Measurements from ENCODE around the gene SPTLC3. TPM values are rescaled to one million over a fixed set of nuclear protein-coding genes. Genes with fewer than 3 reads are reported as not detected.

Gene SPTLC3
- total RNA-seq, 2 donors from 2014 or later = 5.3 to 18.4 TPM

DNA sequence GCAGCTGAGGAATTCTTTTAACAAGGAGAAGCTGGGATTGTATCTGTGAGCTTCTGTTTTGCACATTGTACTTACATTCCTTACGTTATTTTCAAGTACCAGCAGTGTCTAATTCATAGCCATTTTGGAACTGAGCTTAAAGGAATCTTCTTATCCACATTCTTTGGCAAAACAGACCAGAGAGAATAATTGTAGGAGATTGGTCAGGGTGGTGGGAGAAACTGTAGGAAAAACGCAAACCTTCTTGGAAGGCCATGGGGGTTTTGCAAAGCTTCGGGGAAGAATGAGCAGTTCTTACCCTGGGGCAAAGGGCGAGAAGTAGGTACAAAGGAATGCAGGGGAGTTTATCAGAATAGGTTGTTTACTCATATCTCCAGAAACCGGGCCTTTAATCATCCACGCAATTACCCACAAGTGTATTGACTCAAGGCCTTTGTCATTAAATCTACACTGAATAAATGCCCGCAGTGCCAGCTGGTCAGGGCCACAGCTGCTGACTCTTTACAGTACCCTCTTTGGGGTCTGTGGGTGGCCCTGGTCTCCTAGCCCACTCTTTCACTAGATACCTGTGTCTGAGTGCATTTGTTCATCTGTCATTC is 39.6 kb upstream of the SPTLC3 start:
- WGBS, 2 donors = 63 to 72% methylated on average over 7 of the region's 7 CpGs
- H3K36me3 ChIP-seq (replicated peaks in 1 of 2; ENCODE audit: insufficient read depth in 1 of 2, low read depth in 2 of 2) = no peaks in the 10 kb centered on the region
- no peak for TF ChIP-seq POLR2A (IDR thresholded peaks at IDR 0.05)
- TF ChIP-seq, protein P1, sequence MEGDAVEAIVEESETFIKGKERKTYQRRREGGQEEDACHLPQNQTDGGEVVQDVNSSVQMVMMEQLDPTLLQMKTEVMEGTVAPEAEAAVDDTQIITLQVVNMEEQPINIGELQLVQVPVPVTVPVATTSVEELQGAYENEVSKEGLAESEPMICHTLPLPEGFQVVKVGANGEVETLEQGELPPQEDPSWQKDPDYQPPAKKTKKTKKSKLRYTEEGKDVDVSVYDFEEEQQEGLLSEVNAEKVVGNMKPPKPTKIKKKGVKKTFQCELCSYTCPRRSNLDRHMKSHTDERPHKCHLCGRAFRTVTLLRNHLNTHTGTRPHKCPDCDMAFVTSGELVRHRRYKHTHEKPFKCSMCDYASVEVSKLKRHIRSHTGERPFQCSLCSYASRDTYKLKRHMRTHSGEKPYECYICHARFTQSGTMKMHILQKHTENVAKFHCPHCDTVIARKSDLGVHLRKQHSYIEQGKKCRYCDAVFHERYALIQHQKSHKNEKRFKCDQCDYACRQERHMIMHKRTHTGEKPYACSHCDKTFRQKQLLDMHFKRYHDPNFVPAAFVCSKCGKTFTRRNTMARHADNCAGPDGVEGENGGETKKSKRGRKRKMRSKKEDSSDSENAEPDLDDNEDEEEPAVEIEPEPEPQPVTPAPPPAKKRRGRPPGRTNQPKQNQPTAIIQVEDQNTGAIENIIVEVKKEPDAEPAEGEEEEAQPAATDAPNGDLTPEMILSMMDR (IDR thresholded peaks at IDR 0.05) = no peak
- DNase-seq = no peak
- H3K27ac ChIP-seq = no peak overlapping the region
- H3K27me3 ChIP-seq = no peaks in the 10 kb centered on the region
- no peak overlapping the region for H3K4me3 ChIP-seq
- no peaks in the 10 kb centered on the region for H3K4me1 ChIP-seq
- ATAC-seq = no peak
- no peaks in the 10 kb centered on the region for H3K9me3 ChIP-seq
- intact Hi-C loops (cut with DNase I) = no loop called here

DNA sequence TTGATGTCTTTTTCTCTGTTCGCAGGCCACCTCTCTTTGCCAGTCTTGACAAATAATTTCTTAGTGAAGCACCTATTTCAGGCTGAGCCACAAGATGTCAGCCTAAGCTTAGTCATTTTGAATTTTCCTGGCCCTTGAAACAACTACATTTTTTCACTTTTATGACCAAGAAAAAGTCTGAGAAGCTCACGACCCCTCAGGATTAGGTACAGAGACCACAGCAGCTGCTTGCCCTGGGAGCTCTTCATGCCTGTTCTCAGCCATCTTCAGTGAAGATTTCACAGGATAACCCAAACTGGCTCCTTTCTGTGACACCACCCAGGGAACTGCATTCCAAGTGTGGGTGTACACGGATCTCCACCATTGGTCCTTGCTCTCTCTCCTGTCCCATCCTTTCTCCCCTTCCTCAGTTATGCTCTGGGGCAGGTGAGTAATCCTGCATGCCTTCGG is 38.4 kb upstream of the SPTLC3 start:
- intact Hi-C loops (cut with DNase I) = loop anchor here (5.0 kb wide), 1 partner anchor 137 kb away; no protein-coding TSS in a partner anchor
- 27 to 36% methylated on average over 4 of the region's 4 CpGs for WGBS, 2 donors
- Histone ChIP-seq H3K36me3 (replicated peaks in 1 of 2; ENCODE audit: insufficient read depth in 1 of 2, low read depth in 2 of 2) (no peaks in the 10 kb centered on the region), H3K27me3 (no peaks in the 10 kb centered on the region), H3K4me1 (no peaks in the 10 kb centered on the region), H3K27ac (no peak overlapping the region), H3K4me3 (no peak overlapping the region), H3K9me3 (no peaks in the 10 kb centered on the region)
- TF ChIP-seq, protein P1 (IDR thresholded peaks at IDR 0.05) = peak in 6 of 7 experiments; percentile 26 to 85 (median 68)
- no peak for TF ChIP-seq POLR2A (IDR thresholded peaks at IDR 0.05)
- DNase-seq (peak in 2 of 4 donors; percentile 28 to 35), ATAC-seq (no peak)

DNA sequence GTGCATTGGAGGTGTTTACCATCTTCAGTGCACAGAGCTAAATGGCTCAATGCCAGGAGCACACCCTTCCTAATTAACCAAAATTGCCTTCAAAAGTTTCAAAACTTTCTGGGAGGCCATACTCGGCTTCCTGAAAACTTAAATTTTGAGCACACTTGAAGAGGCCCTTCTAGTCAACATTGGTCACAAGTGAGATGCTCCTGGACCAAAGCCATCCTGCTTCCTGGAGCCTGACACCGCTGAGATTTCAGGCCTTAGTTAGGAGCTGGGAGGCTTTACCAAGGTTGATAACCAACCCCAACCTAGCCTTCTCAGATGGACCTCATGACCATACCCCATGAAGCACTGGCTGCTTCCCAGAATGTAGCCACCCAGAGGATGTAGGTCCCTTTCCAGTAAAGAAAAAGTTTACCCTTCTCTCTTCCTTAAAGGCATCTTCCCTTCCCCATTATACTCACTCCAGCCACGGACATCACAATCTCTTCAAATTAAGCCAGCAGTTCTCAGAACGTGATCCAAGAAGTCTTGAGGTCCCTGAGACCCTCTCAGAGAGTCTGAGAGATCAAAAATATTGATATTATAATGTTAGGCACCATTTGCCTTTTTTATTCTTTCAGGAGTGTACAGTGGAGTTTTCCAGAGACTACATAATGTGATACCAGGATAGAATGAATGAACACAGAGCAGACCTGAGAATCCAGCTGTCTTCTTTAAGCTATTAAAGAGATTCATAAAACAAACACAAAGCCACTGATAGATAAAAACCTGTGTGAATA is 32.8 kb upstream of the SPTLC3 start:
- Histone ChIP-seq H3K27me3 (no peaks in the 10 kb centered on the region), H3K4me3 (no peak overlapping the region), H3K27ac (no peak overlapping the region), H3K4me1 (no peaks in the 10 kb centered on the region), H3K36me3 (replicated peaks in 1 of 2; ENCODE audit: insufficient read depth in 1 of 2, low read depth in 2 of 2) (no peaks in the 10 kb centered on the region), H3K9me3 (no peaks in the 10 kb centered on the region)
- ATAC-seq (no peak), DNase-seq (no peak)
- intact Hi-C loops (cut with DNase I) = no loop called here
- 78 to 88% methylated on average over 4 of the region's 4 CpGs for WGBS, 2 donors
- no peak for TF ChIP-seq POLR2A (IDR thresholded peaks at IDR 0.05)
- TF ChIP-seq, protein P1 (IDR thresholded peaks at IDR 0.05) = no peak

DNA sequence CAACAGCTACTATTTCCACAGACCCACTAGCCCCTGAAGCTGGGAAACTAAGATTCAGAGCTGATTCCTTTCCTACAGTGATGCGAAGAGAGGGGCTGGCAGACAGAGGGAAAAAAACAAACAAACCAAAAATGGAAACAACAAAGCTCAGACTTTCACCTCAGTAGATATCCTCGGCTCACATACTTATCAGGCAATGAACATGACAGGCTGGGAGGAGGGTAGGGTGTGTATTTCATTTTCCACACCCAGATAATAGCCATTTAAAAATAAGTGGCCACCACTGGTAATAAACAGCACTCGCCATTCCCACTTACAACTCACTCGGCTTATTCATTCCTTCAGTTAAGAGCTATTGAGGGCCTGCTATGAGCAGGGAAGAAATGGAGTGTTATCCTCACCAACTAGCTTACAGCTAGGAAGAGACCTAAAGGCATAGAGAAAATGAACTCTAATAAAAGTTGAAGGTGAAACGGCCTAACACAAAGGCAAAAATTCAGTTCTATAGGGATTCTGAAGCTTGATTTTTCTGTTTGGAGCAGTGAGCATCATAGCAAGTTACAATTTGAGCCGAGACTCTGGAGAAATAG is 32.0 kb upstream of the SPTLC3 start:
- H3K4me1 ChIP-seq = no peaks in the 10 kb centered on the region
- DNase-seq = no peak
- WGBS, 2 donors = 77 to 81% methylated on average over 6 of the region's 6 CpGs
- no peaks in the 10 kb centered on the region for H3K36me3 ChIP-seq (replicated peaks in 1 of 2; ENCODE audit: insufficient read depth in 1 of 2, low read depth in 2 of 2)
- no peaks in the 10 kb centered on the region for H3K27me3 ChIP-seq
- no peaks in the 10 kb centered on the region for H3K9me3 ChIP-seq
- no peak for TF ChIP-seq POLR2A (IDR thresholded peaks at IDR 0.05)
- TF ChIP-seq, protein P1 (IDR thresholded peaks at IDR 0.05) = no peak
- no peak overlapping the region for H3K27ac ChIP-seq
- no peak for ATAC-seq
- intact Hi-C loops (cut with DNase I) = no loop called here
- H3K4me3 ChIP-seq = no peak overlapping the region
